ENCODE data around the gene FAM237A. TPM values are rescaled to one million over a fixed set of nuclear protein-coding genes. Genes with fewer than 3 reads are reported as not detected.

Gene FAM237A
- not detected in 2 replicates for total RNA-seq

DNA sequence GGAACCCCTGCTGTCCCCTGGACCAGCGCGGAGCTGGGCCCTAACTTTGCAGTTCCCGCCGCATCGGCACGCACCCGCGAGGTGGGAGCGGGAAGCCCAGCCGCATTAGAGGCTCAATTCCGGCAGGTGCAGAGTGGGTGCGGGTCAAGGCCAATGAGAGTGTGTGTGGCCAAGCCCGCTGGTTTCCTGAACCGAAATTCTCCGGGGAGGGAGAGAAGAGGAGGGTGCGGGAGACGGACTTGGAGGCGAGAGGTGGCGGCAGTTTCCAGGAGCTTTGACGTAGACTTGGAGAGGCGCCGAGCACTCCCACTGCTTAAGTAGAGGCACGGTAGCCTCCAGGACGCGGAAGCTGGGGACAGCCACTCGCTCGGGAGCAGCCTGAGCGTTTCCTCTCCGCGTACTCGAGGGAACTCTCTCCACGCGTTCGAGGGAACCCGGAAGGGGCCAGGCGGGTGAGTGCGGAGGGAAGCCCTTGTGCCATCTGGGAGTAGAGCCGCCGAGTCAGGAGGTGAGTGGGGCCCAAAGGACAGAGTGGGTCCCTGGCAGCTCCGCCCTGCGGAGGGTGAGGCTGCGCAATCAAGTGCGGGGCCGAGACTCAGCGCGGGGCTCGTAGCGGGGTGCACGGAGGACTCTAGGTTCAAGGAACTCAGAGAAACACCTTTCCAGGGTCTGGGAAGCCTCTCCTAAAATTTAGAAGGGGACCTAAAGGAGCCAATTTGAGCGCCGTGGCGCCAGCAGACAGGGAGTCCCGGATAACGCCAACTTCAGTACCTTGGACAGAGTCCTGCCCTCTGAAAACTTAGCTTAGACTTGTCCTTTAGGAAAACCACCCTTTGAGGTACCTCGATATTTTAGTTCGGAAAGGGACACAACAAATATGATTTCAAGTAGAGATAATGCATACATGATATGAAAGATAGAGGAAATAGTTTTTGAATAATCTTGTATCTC is at the start of gene FAM237A:
Gene FAM237A (plus strand): TSS at position 413 of the 951 bp plus-strand sequence. CDS start 1,750 bp downstream, outside the sequence.

Other genes starting within 250 kb of the FAM237A start
- gene ADAM23, start 199.0 kb upstream of the FAM237A start, total RNA-seq: 9.6 and 12.7 TPM in 2 replicates
- not detected in 2 replicates for gene DYTN, start 75.9 kb downstream of the FAM237A start, total RNA-seq
- gene MDH1B, start 122.8 kb downstream of the FAM237A start, total RNA-seq: under 0.01 and 0.61 TPM in 2 replicates
- gene FASTKD2, start 123.1 kb downstream of the FAM237A start, total RNA-seq: 47.7 and 80.9 TPM in 2 replicates